GF-D8 (cell line): ENCODE results near the gene SLC26A4.
"Not testable (repeated sequence)": the region's sequence is repeated elsewhere in the genome, so short reads cannot be mapped to it uniquely, and the experiment has no call there.

Experiments used
- DNase-seq: peaks from one replicate; lab custom pipeline; 2025; lab: John Stamatoyannopoulos, UW

The SLC26A4 gene

DNA sequence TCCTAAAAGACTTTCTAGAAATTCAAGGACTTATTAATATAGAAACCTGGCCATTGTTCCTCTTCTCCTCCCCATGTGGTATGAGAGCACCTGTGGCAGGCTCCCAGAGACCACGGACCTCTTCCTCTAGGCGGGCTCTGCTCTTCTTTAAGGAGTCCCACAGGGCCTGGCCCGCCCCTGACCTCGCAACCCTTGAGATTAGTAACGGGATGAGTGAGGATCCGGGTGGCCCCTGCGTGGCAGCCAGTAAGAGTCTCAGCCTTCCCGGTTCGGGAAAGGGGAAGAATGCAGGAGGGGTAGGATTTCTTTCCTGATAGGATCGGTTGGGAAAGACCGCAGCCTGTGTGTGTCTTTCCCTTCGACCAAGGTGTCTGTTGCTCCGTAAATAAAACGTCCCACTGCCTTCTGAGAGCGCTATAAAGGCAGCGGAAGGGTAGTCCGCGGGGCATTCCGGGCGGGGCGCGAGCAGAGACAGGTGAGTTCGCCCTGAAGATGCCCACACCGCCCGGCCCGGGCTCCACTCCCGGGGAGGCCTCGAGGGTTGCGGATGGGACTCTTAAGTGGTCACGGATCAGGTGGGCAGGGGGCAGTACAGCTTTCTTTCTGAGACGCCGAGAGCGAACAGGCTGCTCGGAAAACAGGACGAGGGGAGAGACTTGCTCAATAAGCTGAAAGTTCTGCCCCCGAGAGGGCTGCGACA, at the start of gene SLC26A4:
Gene SLC26A4, plus strand, starts transcription at position 448 of the 700 bp plus-strand sequence. CDS start 814 bp downstream, outside the sequence.
- no peak for DNase-seq

DNA sequence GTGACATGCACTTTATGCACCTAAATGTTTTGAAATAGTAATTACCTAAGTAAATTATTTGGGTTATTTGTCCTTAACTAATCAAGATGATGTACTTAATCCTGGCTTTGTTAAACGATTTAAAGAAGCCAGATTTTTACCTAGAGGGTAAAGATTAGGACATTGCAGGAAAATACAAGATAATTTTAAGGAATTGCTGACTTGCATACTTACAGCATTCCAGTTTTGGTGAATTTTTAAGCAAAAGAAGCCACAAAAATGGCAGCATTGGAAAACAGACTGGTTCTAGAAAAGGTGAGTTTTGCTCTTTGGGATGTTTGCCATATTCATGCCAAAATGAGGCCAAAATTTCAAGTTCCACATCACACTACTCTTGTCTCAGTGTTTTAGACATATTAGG, 47.2 kb upstream of the SLC26A4 start:
- no peak for DNase-seq

- DNase-seq, result no peak
These were observed 46.7 kb upstream of the SLC26A4 start for GRCh38 chr7:107613948-107614347.

DNA sequence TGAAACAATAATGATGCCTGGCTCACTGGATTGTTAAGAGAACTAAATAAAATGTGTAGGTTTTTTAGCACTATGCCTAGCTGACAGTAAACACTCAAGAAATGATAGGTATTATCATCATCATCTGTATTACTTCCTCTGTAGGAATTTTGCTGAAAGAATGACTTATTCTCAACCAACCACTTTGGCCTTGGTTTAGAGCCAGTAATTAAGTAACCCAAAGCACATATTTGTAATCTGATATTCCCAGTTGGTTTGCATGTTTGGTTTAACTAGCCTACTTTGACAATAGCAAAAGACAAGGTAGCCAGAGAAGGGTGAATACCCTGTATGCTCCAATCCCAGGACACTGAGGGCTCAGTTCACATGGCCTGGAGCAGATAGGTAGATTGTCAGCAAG, 46.2 kb upstream of the SLC26A4 start:
- DNase-seq, result no peak

GRCh38 chr7:107615910-107616680, 44.5 kb upstream of the SLC26A4 start:
- DNase-seq, result no peak

- DNase-seq, result peak; percentile 72
These were observed 38.2 kb upstream of the SLC26A4 start for GRCh38 chr7:107622429-107622828.

- DNase-seq, result no peak
These were observed 37.7 kb upstream of the SLC26A4 start for GRCh38 chr7:107622894-107623293.

GRCh38 chr7:107627002-107627401, 33.6 kb upstream of the SLC26A4 start:
- DNase-seq, result no peak

GRCh38 chr7:107628461-107629064, 32.1 kb upstream of the SLC26A4 start:
- DNase-seq, result no peak

GRCh38 chr7:107630342-107630741, 30.3 kb upstream of the SLC26A4 start:
- no peak for DNase-seq

- DNase-seq, result no peak
These were observed 28.8 kb upstream of the SLC26A4 start for GRCh38 chr7:107631588-107632491.

- DNase-seq, result no peak
These were observed 28.1 kb upstream of the SLC26A4 start for GRCh38 chr7:107632492-107632865.

GRCh38 chr7:107638594-107638993, 22.0 kb upstream of the SLC26A4 start:
- no peak for DNase-seq

DNA sequence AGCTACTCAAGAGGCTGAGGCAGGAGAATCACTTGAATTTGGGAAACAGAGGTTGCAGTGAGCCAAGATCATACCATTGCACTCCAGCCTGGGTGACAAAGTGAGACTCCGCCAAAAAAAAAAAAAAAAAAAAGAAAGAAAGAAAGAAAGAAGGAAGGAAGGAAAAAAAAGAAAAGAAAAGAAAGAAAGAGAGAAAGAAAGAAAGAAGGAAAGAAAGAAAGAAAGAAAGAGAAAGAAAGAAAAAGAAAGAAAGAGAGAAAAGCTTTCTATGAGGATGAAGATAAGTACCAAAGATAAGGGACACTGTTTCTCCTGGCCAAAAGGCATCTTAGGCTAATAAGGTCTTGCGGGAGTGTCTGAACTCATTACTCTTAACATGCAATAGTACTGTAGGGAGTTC, 21.6 kb upstream of the SLC26A4 start:
- DNase-seq, result not testable (repeated sequence)

DNA sequence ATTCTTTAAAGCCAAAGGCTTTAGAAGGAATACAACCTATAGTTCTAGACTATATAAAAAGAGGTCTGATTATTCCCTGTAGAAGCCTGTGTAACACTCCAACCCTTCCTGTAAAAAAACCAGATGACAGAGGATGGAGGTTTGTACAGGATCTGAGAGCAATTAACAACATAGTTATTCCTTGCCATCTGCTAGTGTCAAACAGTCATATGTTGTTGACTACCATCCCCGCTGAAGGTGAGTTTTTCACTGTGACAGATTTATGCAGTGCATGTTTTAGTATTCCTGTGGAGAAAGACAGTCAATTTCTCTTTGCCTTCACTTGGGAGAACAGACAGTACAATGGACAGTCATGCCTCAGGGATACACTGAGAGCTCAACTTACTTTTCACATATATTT, 19.0 kb upstream of the SLC26A4 start:
- no peak for DNase-seq

- DNase-seq, result no peak
These were observed 18.1 kb upstream of the SLC26A4 start for GRCh38 chr7:107642501-107642900.

DNA sequence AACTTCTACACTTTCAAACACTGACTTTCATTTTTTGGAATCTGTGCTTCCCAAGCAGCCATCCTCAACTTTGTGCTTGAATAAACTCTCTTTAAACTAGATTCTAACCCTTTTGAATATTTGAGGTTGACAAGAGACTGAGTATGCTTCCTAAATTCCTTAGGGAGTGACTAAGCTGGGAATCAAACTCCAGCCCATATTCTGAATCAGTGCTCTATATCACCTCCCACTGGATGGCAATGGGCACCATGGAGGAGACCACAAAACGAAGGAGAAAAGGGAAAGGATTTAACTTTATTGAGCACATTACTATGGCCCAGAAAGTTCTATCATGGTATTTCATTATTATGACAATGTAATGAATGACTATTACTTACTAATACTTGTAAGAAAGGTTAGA, 17.2 kb upstream of the SLC26A4 start:
- DNase-seq, result no peak

DNA sequence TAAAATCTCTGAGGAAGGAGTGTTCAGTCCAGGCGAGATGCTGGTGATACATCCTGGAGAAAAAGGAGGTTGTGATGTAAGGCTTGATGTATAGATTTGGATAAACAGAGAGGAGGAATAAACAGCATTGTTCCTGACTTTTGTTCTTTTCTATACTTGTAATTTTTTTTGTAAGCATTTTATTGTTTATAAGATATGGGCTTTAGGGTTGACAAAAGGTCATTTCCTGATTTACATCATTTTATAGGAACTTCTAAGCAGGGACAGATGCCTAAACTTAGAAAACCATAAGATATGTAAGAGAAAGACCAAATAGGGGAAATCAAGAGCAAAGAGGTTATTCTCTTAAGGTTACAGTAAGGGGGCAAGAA, 16.7 kb upstream of the SLC26A4 start:
- no peak for DNase-seq

GRCh38 chr7:107644309-107644974, 16.2 kb upstream of the SLC26A4 start:
- DNase-seq, result no peak

- DNase-seq, result no peak
These were observed 8.0 kb upstream of the SLC26A4 start for GRCh38 chr7:107652642-107653041.

DNA sequence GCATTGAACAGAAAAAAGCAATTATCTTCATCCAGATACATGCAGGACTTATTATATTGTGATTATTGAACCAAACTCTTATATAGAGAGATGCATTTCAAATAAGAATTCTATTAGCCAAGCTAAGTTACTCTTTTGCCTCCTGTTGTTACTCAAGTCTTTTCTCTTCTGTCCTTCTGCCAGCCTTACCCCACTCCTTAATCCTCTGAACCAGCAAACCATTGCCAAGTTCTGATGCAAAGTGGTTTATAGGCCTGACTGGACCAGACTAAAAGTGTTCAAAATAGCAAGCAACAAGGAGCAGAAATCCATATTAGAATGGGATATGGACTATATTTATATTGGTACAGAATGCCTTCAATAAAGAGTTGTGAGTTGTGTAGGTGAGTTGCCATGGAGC, 2.2 kb upstream of the SLC26A4 start:
- DNase-seq, result no peak

DNA sequence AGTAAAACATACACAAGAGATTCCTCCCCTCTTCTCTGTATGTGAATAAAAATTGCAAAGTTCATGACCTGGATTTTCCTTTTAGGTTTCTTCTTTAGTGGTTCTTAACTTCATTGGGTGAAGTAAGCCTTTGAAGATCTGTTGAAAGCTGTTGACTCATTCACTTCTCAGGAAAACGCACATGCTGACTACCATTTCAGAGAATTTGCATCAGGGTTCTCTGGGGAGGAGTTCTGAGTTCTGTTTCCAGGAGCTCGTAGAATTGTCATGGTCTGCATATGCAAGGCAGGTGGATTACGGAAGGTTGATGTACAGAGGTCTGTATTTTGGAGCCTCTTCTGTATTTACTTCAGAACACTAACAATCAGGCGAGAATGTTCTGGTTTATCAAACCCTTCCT, 962 bp upstream of the SLC26A4 start:
- DNase-seq, result peak; percentile 37
